ENCODE results near the gene NLRP14. TPM values are rescaled to one million over a fixed set of nuclear protein-coding genes. Genes with fewer than 3 reads are reported as not detected.
A peak's percentile ranks its signal among the peaks of the same experiment; 100 is the strongest.

The NLRP14 gene
- total RNA-seq, 1 donor from 2014 or later: under 0.01 TPM

- peak; percentile 3 for DNase-seq (ENCODE audit: low read depth)
- Histone ChIP-seq H3K27me3 (ENCODE audit: control insufficient read depth, insufficient read depth, low read length) (no peaks in the 10 kb centered on the region), H3K4me3 (ENCODE audit: low read depth, low read length) (no peak overlapping the region), H3K36me3 (ENCODE audit: control insufficient read depth, insufficient read depth, low read length) (no peaks in the 10 kb centered on the region)
- TF ChIP-seq, protein P1, sequence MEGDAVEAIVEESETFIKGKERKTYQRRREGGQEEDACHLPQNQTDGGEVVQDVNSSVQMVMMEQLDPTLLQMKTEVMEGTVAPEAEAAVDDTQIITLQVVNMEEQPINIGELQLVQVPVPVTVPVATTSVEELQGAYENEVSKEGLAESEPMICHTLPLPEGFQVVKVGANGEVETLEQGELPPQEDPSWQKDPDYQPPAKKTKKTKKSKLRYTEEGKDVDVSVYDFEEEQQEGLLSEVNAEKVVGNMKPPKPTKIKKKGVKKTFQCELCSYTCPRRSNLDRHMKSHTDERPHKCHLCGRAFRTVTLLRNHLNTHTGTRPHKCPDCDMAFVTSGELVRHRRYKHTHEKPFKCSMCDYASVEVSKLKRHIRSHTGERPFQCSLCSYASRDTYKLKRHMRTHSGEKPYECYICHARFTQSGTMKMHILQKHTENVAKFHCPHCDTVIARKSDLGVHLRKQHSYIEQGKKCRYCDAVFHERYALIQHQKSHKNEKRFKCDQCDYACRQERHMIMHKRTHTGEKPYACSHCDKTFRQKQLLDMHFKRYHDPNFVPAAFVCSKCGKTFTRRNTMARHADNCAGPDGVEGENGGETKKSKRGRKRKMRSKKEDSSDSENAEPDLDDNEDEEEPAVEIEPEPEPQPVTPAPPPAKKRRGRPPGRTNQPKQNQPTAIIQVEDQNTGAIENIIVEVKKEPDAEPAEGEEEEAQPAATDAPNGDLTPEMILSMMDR (IDR thresholded peaks at IDR 0.05; ENCODE audit: insufficient read depth, low read length, severe bottlenecking): no peak
- no peak for FAIRE-seq
Observed at GRCh38 chr11:7060868-7061267, 40.6 kb downstream of the NLRP14 start.

- H3K36me3 ChIP-seq (ENCODE audit: control insufficient read depth, insufficient read depth, low read length): no peaks in the 10 kb centered on the region
- TF ChIP-seq, protein P1 (IDR thresholded peaks at IDR 0.05; ENCODE audit: insufficient read depth, low read length, severe bottlenecking): no peak
- FAIRE-seq: no peak
- no peaks in the 10 kb centered on the region for H3K27me3 ChIP-seq (ENCODE audit: control insufficient read depth, insufficient read depth, low read length)
- DNase-seq (ENCODE audit: low read depth): no peak
- H3K4me3 ChIP-seq (ENCODE audit: low read depth, low read length): no peak overlapping the region
Observed at GRCh38 chr11:7062534-7062933, 42.3 kb downstream of the NLRP14 start.

- Histone ChIP-seq H3K27me3 (ENCODE audit: control insufficient read depth, insufficient read depth, low read length) (no peaks in the 10 kb centered on the region), H3K4me3 (ENCODE audit: low read depth, low read length) (no peak overlapping the region), H3K36me3 (ENCODE audit: control insufficient read depth, insufficient read depth, low read length) (no peaks in the 10 kb centered on the region)
- DNase-seq (ENCODE audit: low read depth) (peak; percentile 46), FAIRE-seq (peak; percentile 91)
- TF ChIP-seq, protein P1 (IDR thresholded peaks at IDR 0.05; ENCODE audit: insufficient read depth, low read length, severe bottlenecking): no peak
Observed at GRCh38 chr11:7072401-7073028, 52.2 kb downstream of the NLRP14 start.

DNA sequence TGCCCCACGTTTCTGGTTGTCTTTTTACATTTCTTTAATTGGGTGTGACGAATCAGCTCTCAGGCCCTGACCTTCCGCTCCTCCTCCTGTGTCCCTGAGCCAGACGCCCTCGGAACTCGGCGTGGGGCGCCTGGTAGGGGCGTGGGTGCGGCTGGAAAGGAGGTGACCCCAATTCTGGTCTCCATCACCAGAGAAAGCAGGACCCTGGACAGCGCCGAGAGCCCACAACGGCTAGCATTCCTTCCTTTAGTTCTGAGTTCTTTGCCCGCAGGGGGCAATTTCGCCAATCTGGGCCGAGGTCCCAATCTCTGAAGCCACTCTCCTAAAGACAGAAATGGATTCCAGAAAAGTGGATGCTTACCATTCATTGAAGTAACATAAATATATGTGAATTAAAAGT, 56.8 kb downstream of the NLRP14 start:
- Histone ChIP-seq H3K4me3 (ENCODE audit: low read depth, low read length) (no peak overlapping the region), H3K36me3 (ENCODE audit: control insufficient read depth, insufficient read depth, low read length) (no peaks in the 10 kb centered on the region), H3K27me3 (ENCODE audit: control insufficient read depth, insufficient read depth, low read length) (no peaks in the 10 kb centered on the region)
- no peak for FAIRE-seq
- no peak for DNase-seq (ENCODE audit: low read depth)
- TF ChIP-seq, protein P1 (IDR thresholded peaks at IDR 0.05; ENCODE audit: insufficient read depth, low read length, severe bottlenecking): no peak

GRCh38 chr11:7079545-7080135, 59.4 kb downstream of the NLRP14 start:
- Histone ChIP-seq H3K4me3 (ENCODE audit: low read depth, low read length) (no peak overlapping the region), H3K36me3 (ENCODE audit: control insufficient read depth, insufficient read depth, low read length) (no peaks in the 10 kb centered on the region), H3K27me3 (ENCODE audit: control insufficient read depth, insufficient read depth, low read length) (no peaks in the 10 kb centered on the region)
- FAIRE-seq (peak; percentile 62), DNase-seq (ENCODE audit: low read depth) (no peak)
- TF ChIP-seq, protein P1 (IDR thresholded peaks at IDR 0.05; ENCODE audit: insufficient read depth, low read length, severe bottlenecking): no peak

Measured in bronchial epithelial cell (primary cell).